Activated CD4-positive, alpha-beta T cell treated with anti-CD3 and anti-CD28 coated beads for 36 hours (primary cell): ENCODE results near the gene YPEL4. TPM values are rescaled to one million over a fixed set of nuclear protein-coding genes. Genes with fewer than 3 reads are reported as not detected.
A peak's percentile ranks its signal among the peaks of the same experiment; 100 is the strongest.
"Not testable (repeated sequence)": the region's sequence is repeated elsewhere in the genome, so short reads cannot be mapped to it uniquely, and the experiment has no call there.

Experiments
- ATAC-seq: fragments of 200-7000 bp; cut with Tn5 transposase; one replicate; pipeline ENCODE4 v1.10.0; 2021; ENCODE audit warnings: mild to moderate bottlenecking, moderate library complexity
- CTCF ChIA-PET: fragments of 350-600 bp; sonication (Branson Sonifier 250); formaldehyde crosslinking; loops from one replicate; lab custom pipeline; 2021; ENCODE audit warnings: antibody characterized with exemption; lab: Charles Lee
- POLR2A ChIA-PET: fragments of 350-600 bp; sonication (Branson Sonifier 250); formaldehyde crosslinking; loops from one replicate; lab custom pipeline; 2021; ENCODE audit warnings: antibody characterized with exemption, inconsistent platforms; lab: Charles Lee
- DNase-seq: peaks from one replicate; pipeline ENCODE4 v3.0.0-alpha.2; 2020
- H3K27ac Mint-ChIP-seq: one replicate; pipeline ENCODE4 v1.8.0; 2021; ENCODE audit warnings: mixed read lengths
- H3K27me3 Mint-ChIP-seq: one replicate; pipeline ENCODE4 v1.8.0; 2021; ENCODE audit warnings: mixed read lengths
- H3K36me3 Mint-ChIP-seq: one replicate; pipeline ENCODE4 v1.8.0; 2021; ENCODE audit warnings: low read depth, mixed read lengths
- H3K4me1 Mint-ChIP-seq: one replicate; pipeline ENCODE4 v1.8.0; 2021; ENCODE audit warnings: mixed read lengths
- H3K4me3 Mint-ChIP-seq: one replicate; pipeline ENCODE4 v1.8.0; 2021; ENCODE audit warnings: mild to moderate bottlenecking, moderate library complexity, mixed read lengths
- H3K9me3 Mint-ChIP-seq: one replicate; pipeline ENCODE4 v1.8.0; 2021; ENCODE audit warnings: low read depth, mixed read lengths
- intact Hi-C, 2 experiments: fragments of 100-400 bp; cut with DNase I in 1 of 2; cut with micrococcal nuclease in 1 of 2; formaldehyde crosslinking; loops; one replicate each; pipeline versions ENCODE4 v1.14.2 to v1.15.1; 2022 to 2024; cut with DNase I, micrococcal nuclease
- total RNA-seq, 2 experiments: library from RNA; stranded (reverse); gene quantifications; one replicate each; pipeline ENCODE4 v1.2.3, GENCODE V29; 2021

The YPEL4 gene, protein sequence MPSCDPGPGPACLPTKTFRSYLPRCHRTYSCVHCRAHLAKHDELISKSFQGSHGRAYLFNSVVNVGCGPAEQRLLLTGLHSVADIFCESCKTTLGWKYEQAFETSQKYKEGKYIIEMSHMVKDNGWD
- total RNA-seq: under 1 TPM; 0.43 to 0.47 TPM

DNA sequence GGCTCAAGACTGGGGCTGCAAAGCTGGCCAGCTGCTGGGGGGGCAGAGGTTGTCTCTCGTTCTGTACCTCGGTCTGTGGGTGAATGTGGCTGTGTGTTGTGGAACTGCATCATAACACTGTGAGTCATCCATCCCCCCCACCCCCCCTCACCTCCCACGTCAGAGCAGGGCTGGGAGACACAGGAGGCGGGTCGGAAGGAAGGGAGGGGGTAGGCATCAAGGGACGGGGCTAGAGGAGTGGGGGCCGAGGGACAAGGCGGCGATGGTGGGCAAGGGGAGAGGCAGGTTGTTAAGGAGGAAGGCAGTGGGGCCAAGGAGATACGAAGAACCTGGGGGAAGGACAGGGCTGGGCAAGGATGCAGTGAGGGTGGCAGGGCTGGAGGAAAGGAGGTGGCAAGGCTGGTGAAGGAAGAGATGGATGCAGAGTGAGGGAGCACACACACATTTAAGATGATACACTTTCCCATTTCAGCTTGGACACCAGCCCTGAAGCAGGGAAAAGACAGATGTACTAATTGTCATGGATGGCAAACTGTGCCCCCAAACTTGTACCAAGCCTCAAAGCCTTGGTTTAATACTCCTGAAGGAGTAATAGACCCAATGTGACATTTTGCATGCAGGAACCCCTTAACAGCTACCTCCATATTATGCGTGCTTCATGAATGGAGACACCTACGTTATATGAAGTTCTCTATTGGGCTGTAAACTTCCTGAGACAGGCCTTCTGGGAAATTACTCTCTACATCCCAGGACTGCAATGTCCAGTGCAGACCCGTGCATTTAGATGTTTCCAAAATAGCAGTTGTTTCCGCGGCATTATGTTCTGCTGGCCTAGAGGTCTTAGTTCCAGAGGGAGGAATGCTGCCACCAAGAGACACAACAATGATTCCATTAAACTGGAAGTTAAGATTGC lies at the start of gene YPEL4:
YPEL4 (minus strand) TSS at position 87 of the 913 bp plus-strand sequence. CDS start 2,805 bp downstream, outside the sequence.
- ChIA-PET CTCF (interaction anchor here (1.9 to 2.2 kb wide), 2 partner anchors 9 to 11 kb away, joined by 10 read pairs; no protein-coding TSS in a partner anchor), POLR2A (no interaction called here)
- Mint-ChIP-seq H3K27me3 (peaks cover 39% of the 10 kb centered on the region), H3K27ac (peak within 1 kb of the TSS; percentile 52), H3K4me1 (peaks cover 43% of the 10 kb centered on the region), H3K4me3 (peak within 1 kb of the TSS; percentile 68), H3K9me3 (no peaks in the 10 kb centered on the region), H3K36me3 (no peaks in the 10 kb centered on the region)
- DNase-seq (peak; percentile 76), ATAC-seq (peak; percentile 75)
- intact Hi-C loops: no loop called here

DNA sequence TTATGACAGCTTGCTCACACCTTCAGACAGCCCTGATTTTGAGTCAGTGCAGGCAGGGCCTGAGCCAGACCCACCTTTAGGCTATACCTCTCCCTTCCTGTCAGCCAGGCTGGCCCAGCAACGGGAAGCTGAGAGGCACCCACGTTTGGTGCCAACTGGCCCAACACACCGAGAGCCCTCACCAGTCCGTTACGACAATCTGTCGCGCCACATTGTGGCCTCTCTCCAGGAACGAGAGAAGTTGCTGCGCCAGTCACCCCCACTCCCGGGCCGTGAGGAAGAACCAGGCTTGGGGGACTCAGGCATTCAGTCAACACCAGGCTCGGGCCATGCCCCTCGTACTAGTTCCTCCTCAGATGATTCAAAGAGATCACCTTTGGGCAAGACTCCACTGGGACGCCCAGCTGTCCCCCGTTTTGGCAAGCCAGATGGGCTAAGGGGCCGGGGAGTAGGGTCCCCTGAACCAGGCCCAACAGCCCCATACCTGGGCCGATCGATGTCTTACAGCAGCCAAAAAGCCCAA lies 49.2 kb upstream of the YPEL4 start:
- H3K27ac Mint-ChIP-seq: no peak overlapping the region

DNA sequence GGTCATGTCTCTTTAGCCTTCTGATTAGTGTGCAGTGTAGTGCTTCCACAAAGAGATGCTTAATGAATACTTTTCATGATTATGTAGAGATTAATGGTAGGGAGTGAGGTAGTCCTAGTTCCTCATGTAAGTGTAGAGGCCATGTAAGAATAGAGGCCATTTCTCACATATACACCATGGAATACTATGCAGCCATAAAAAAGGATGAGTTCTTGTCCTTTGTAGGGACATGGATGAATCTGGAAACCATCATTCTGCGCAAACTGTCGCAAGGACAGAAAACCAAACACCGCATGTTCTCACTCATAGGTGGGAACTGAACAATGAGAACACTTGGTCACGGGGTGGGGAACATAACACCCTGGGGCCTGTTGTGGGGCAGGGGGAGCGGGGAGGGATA lies 40.8 kb upstream of the YPEL4 start:
- POLR2A ChIA-PET, H3K27me3 Mint-ChIP-seq, H3K4me3 Mint-ChIP-seq, H3K27ac Mint-ChIP-seq, CTCF ChIA-PET, H3K9me3 Mint-ChIP-seq, H3K4me1 Mint-ChIP-seq, DNase-seq, intact Hi-C loops, ATAC-seq: not testable (repeated sequence)
- H3K36me3 Mint-ChIP-seq: peaks cover 46% of the 10 kb centered on the region

More for the DNA sequence above, 49.2 kb upstream of the YPEL4 start:
- ATAC-seq (no peak), DNase-seq (no peak)
- Mint-ChIP-seq H3K9me3 (no peaks in the 10 kb centered on the region), H3K4me1 (no peaks in the 10 kb centered on the region), H3K27me3 (no peaks in the 10 kb centered on the region), H3K36me3 (peaks cover 48% of the 10 kb centered on the region), H3K4me3 (no peak overlapping the region)
- ChIA-PET POLR2A (no interaction called here), CTCF (interaction anchor here (1.3 to 1.9 kb wide), 4 partner anchors 9 to 127 kb away, joined by 3 to 5 read pairs (median 3); no protein-coding TSS in a partner anchor)
- intact Hi-C loops: no loop called here

DNA sequence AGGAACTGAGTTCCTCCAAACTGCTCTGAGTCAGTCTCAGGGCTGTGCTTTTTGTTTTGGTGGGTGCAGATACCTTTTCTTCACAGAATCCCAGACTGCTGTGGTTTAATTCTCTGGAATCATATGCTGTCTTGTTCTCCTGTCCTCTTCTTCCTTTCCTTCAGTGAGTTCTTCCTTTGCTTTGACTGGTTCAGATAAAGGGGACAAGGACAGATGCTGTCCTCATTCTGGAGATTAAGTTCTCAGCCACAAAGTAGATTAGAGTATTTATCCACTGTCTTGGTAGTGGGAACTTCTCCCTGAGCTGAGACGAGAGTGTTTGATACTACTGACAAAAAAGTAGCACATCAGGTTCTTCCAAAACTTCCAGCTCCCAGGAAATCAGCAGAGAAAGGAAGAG lies 31.5 kb upstream of the YPEL4 start:
- Mint-ChIP-seq H3K27ac (peak overlapping the region; percentile 72), H3K4me3 (no peak overlapping the region), H3K9me3 (no peaks in the 10 kb centered on the region), H3K27me3 (no peaks in the 10 kb centered on the region), H3K4me1 (peaks cover 45% of the 10 kb centered on the region), H3K36me3 (peaks cover 57% of the 10 kb centered on the region)
- ChIA-PET POLR2A (interaction anchor here (0.6 kb wide), 1 partner anchor 255 kb away, joined by 3 read pairs; no protein-coding TSS in a partner anchor), CTCF (interaction anchor here (1.5 kb wide), 1 partner anchor 117 kb away, joined by 3 read pairs; no protein-coding TSS in a partner anchor)
- no peak for DNase-seq
- ATAC-seq: no peak
- intact Hi-C loops: no loop called here

DNA sequence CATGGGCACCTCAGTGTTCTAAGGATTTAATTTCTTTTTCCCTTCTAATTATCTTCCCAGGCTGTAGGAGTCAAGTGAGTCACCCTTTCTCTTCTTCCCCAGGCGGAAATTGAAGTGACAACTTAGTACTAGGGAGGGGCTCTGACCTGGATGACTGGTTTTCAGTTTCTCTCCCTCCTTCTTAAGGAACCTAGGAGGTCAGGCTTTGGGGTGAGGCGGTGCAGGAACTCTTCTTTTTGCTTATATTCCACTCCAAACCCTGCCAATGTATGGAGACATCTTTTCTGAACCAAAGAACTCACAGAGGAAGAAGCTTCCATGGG lies 30.8 kb upstream of the YPEL4 start:
- no peak for DNase-seq

DNA sequence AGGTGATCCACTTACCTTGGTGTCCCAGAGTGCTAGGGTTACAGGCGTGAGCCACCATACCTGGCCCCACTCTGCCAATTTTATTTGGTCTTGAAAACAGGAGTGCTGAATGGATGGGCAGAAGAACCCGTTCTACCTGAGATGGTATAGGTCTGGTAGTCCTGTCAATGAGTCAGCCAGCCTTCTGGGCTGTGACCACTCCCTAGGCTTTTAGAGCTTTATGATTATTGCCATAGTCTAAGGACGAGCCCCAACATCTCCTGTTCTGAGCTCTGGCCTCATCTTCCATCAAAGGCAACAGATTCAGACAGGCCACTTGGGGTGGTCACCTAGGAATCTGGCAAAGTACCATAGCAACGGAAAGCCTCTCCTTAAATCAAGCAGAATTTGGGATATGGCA lies 29.7 kb upstream of the YPEL4 start:
- intact Hi-C loops: no loop called here
- Mint-ChIP-seq H3K4me3 (no peak overlapping the region), H3K4me1 (peaks cover 63% of the 10 kb centered on the region), H3K9me3 (no peaks in the 10 kb centered on the region), H3K36me3 (peaks cover 56% of the 10 kb centered on the region), H3K27ac (no peak overlapping the region), H3K27me3 (no peaks in the 10 kb centered on the region)
- POLR2A ChIA-PET: interaction anchor here (1.5 kb wide), 1 partner anchor 62 kb away, joined by 3 read pairs; the partner anchor contains the start of gene SELENOH
- CTCF ChIA-PET: interaction anchor here (1.3 to 1.4 kb wide), 2 partner anchors 12 to 334 kb away, joined by 3 read pairs; no protein-coding TSS in a partner anchor
- DNase-seq (no peak), ATAC-seq (no peak)

More for the DNA sequence above, 30.8 kb upstream of the YPEL4 start:
- intact Hi-C loops: no loop called here
- ChIA-PET CTCF (interaction anchor here (0.6 to 1.5 kb wide), 4 partner anchors 116 to 815 kb away, joined by 3 to 4 read pairs (median 3); no protein-coding TSS in a partner anchor), POLR2A (interaction anchor here (0.6 to 1.5 kb wide), 2 partner anchors 61 to 254 kb away, joined by 3 read pairs; partner anchors contain the start of gene SELENOH)
- Mint-ChIP-seq H3K4me1 (peaks cover 52% of the 10 kb centered on the region), H3K27ac (peak overlapping the region; percentile 12), H3K9me3 (no peaks in the 10 kb centered on the region), H3K27me3 (no peaks in the 10 kb centered on the region), H3K36me3 (peaks cover 63% of the 10 kb centered on the region), H3K4me3 (no peak overlapping the region)
- ATAC-seq: peak; percentile 83

DNA sequence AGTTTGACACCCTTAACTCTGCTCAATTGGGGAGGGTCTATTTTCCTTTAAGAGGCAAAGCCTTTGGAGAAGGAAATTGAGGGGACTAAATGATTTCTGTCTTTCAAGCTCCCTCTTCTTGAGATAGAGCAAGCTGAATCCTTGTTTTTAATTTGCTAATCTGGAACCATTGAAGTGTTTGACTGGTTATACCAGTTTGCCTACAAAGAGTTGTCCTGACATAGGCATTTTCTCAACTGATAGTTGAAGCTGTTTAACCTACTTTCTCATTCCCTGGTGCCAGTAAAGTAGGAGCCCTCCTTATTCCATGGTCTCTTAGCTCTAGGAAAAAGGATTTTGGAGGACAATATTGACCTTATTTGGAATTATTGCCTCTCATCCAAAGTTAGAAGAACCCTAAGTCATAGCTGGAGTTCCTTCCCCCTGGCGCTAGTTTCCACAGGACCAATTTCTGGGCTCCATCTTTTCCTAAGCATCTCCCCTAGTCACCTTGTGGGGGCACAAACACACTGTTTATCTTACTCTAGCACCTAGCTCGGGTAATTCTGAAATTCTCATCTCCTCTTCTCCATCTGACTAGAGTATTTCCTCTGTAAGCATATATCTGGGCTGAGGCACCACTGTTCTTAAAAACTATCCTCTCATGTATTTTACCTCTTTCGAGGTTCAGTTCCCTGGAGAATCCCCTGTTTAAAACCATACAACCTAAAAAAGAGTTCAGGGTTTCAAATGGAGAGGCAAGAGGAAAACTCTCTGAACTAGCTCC lies 25.6 kb upstream of the YPEL4 start:
- Mint-ChIP-seq H3K27me3 (no peaks in the 10 kb centered on the region), H3K36me3 (peaks cover 52% of the 10 kb centered on the region), H3K4me1 (peaks cover 80% of the 10 kb centered on the region), H3K27ac (peak overlapping the region; percentile 2), H3K9me3 (no peaks in the 10 kb centered on the region), H3K4me3 (no peak overlapping the region)
- POLR2A ChIA-PET: no interaction called here
- CTCF ChIA-PET: interaction anchor here (0.7 to 2.2 kb wide), 7 partner anchors 13 to 125 kb away, joined by 3 to 7 read pairs (median 5); no protein-coding TSS in a partner anchor
- DNase-seq: no peak
- intact Hi-C loops: no loop called here
- ATAC-seq: no peak

DNA sequence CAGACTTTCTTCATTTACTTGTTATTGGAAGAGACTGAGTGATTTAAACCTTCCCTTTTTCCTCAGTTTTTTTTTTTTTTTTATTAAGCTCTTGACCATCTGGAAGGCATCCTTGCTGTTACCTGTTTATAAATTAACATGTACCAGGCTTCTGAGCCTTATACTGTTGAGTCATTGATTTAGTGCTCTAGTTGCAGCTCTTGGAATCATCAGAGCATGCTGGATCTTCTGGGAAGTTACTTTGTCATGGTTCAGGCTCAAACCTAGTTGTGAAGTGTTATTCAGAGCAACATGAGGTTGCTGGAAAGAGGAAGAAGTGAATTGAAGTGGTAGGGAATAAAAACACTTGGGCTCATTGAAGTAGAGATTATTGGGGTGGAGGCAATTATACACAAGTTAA lies 24.5 kb upstream of the YPEL4 start:
- peak overlapping the region; percentile 58 for H3K27ac Mint-ChIP-seq
- peaks cover 78% of the 10 kb centered on the region for H3K4me1 Mint-ChIP-seq
- no peak for DNase-seq
- no peak for ATAC-seq
- H3K4me3 Mint-ChIP-seq: no peak overlapping the region
- no peaks in the 10 kb centered on the region for H3K9me3 Mint-ChIP-seq
- peaks cover 50% of the 10 kb centered on the region for H3K36me3 Mint-ChIP-seq
- ChIA-PET POLR2A (no interaction called here), CTCF (interaction anchor here (0.7 to 2.2 kb wide), 2 partner anchors 30 to 58 kb away, joined by 3 to 7 read pairs; no protein-coding TSS in a partner anchor)
- intact Hi-C loops: no loop called here
- no peaks in the 10 kb centered on the region for H3K27me3 Mint-ChIP-seq

DNA sequence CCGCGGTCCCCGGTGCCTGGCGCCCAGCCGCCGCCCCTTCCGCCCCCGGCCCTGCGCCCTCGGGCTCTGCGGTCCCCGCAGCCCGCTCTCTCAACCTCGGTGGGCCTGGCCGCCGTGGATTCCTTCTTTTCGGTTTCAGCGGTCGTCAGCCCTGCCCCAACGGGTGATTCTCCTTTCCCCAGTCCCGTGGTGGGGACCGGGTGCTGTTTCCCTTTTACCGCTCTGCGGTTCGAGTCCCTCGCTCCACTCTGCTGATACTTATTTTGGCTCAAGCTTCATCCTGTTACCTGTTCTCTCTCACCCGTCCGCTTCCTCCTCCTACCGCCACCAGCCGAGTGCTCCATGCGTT lies 18.7 kb upstream of the YPEL4 start:
- H3K9me3 Mint-ChIP-seq: no peaks in the 10 kb centered on the region
- no peak for DNase-seq
- peak overlapping the region; percentile 99 for H3K4me3 Mint-ChIP-seq
- H3K27me3 Mint-ChIP-seq: no peaks in the 10 kb centered on the region
- CTCF ChIA-PET: interaction anchor here (2.9 kb wide), 1 partner anchor 132 kb away, joined by 9 read pairs; no protein-coding TSS in a partner anchor
- H3K4me1 Mint-ChIP-seq: peaks cover 43% of the 10 kb centered on the region
- peak overlapping the region; percentile 99 for H3K27ac Mint-ChIP-seq
- ATAC-seq: no peak
- POLR2A ChIA-PET: no interaction called here
- peaks cover 18% of the 10 kb centered on the region for H3K36me3 Mint-ChIP-seq
- intact Hi-C loops: loop anchor here (5.0 to 10.0 kb wide), 7 partner anchors 124 to 1949 kb away; partner anchors contain the start of genes FAM111A (in 1 of the 2), OSBP (in 1 of the 2), P2RX3 (in 1 of the 2) and SSRP1 (in 1 of the 2)

DNA sequence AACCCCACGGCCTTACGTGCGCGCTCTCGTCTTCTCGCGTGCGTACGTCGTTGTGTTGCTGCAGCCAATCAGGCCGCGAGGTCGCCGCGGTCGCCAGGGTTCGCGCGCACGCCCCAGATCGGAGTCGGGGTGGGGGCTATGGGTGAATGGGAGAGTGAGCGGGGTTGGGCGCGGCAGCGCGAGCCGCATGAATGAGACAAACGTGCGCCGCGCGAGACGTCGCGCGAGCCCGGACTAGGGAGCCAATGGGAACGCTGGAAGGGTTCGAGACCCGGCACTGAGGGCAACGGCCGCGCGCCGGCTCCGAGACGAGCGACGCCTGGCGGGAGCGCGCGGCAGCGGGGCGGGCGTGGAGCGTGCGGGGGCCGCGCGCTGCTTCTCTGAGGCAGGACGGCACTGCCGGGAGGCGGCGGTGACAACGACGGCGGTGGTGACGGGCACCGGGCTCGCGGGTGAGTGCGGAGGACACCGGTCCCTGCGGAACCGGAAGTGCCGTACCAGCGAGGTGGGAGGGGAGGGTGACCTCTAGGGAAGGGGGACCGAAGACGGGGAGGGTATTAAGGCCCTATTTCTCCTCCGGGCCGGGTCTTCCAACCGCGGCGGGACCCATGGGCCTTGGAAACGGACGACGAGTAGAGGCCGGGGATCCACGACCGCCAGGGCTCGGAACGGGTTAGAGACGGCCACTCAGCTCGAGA lies 18.2 kb upstream of the YPEL4 start, which contains the start of gene ZDHHC5:
ZDHHC5 (plus strand) TSS at position 379 of the 698 bp plus-strand sequence. CDS start 4,977 bp downstream, outside the sequence.
- Mint-ChIP-seq H3K27ac (peak within 1 kb of the TSS; percentile 99), H3K4me1 (peaks cover 37% of the 10 kb centered on the region), H3K27me3 (no peaks in the 10 kb centered on the region), H3K9me3 (no peaks in the 10 kb centered on the region), H3K36me3 (peaks cover 13% of the 10 kb centered on the region), H3K4me3 (peak within 1 kb of the TSS; percentile 99)
- ATAC-seq (peak; percentile 88), DNase-seq (peak; percentile 100)
- intact Hi-C loops: loop anchor here (1.0 to 10.0 kb wide), 17 partner anchors 11 to 1949 kb away; partner anchors contain the start of genes CLP1 (in 2 of the 2), MED19 (in 2 of the 2), SELENOH (in 2 of the 2) and SSRP1 (in 2 of the 2)
- CTCF ChIA-PET: interaction anchor here (0.5 to 2.9 kb wide), 4 partner anchors 12 to 497 kb away, joined by 3 to 9 read pairs (median 6); partner anchors contain the start of gene SELENOH
- POLR2A ChIA-PET: interaction anchor here (1.0 kb wide), 1 partner anchor 99 kb away, joined by 4 read pairs; no protein-coding TSS in a partner anchor
